ENCODE results near the gene DNAJB9.

DNAJB9 gene

DNA sequence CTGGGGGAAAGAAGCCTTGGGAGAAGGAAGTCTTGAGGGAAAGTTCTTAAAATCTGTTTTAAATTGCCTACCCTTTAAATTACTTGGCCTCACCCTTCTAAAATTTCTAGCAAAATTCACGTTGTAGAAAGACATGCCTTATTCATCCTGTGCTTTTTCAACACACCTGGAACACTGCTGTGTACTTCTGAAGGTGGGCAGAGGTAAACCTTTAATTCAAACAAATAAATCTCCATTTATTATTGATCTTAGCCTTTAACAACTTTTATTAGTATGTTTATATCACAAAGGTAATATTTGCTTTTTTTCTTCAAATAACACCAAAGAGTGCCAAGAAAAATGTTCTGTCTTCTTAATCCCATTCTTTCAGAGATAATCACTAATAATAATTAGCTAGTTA lies 30.7 kb downstream of the DNAJB9 start:
- Histone ChIP-seq H2BK15ac (ENCODE audit: low read depth, poor library complexity, severe bottlenecking) (no peak overlapping the region), H3K36me3 (ENCODE audit: control insufficient read depth in 1 of 2, insufficient read depth in 2 of 2, low read depth in 1 of 2, low read length in 2 of 2) (no peaks in the 10 kb centered on the region), H2BK12ac (ENCODE audit: low read length in 2 of 2) (no peak overlapping the region), H4K91ac (ENCODE audit: low read length) (no peak overlapping the region), H3K4me3 (ENCODE audit: insufficient read depth in 1 of 2, low read depth in 1 of 2, low read length in 2 of 2) (no peak overlapping the region), H3K27me3 (ENCODE audit: control insufficient read depth in 1 of 2, insufficient read depth in 1 of 2, low read length in 2 of 2) (peaks cover 0 to 13% of the 10 kb centered on the region in 2 experiments), H3K79me1 (replicated peaks; ENCODE audit: low read length, poor library complexity, severe bottlenecking) (no peaks in the 10 kb centered on the region), H3K4me1 (ENCODE audit: control insufficient read depth, insufficient read depth, low read depth, low read length) (no peaks in the 10 kb centered on the region), H4K8ac (ENCODE audit: low read length) (no peak overlapping the region), H3K14ac (ENCODE audit: low read length in 2 of 2) (no peak overlapping the region), H3K27ac (ENCODE audit: low read length, poor library complexity, severe bottlenecking) (no peak overlapping the region), H3K9me3 (ENCODE audit: control insufficient read depth, low read length) (no peaks in the 10 kb centered on the region), H2BK5ac (ENCODE audit: low read depth, low read length, poor library complexity, severe bottlenecking) (no peak overlapping the region), H2BK120ac (ENCODE audit: low read depth, low read length) (no peak overlapping the region), H3K4me2 (ENCODE audit: low read length, poor library complexity, severe bottlenecking) (no peak overlapping the region), H3K23ac (ENCODE audit: low read length in 2 of 2) (no peak overlapping the region), H3K9ac (ENCODE audit: low read length) (no peak overlapping the region), H3K18ac (ENCODE audit: low read depth in 1 of 2, low read length in 2 of 2) (no peak overlapping the region), H2AK5ac (ENCODE audit: low read length, severe bottlenecking) (no peak overlapping the region), H3K4ac (ENCODE audit: low read depth in 1 of 2, low read length in 2 of 2) (no peak overlapping the region), H2AFZ (ENCODE audit: low read depth, low read length) (no peak overlapping the region)
- DNase-seq: no peak
- WGBS: 33% methylated on average over 1 of the region's 1 CpG

- Histone ChIP-seq H2BK12ac (ENCODE audit: low read length in 2 of 2) (no peak overlapping the region), H3K79me1 (replicated peaks; ENCODE audit: low read length, poor library complexity, severe bottlenecking) (no peaks in the 10 kb centered on the region), H3K27ac (ENCODE audit: low read length, poor library complexity, severe bottlenecking) (no peak overlapping the region), H3K4me1 (ENCODE audit: control insufficient read depth, insufficient read depth, low read depth, low read length) (no peaks in the 10 kb centered on the region), H3K36me3 (ENCODE audit: control insufficient read depth in 1 of 2, insufficient read depth in 2 of 2, low read depth in 1 of 2, low read length in 2 of 2) (no peaks in the 10 kb centered on the region), H3K4ac (ENCODE audit: low read depth in 1 of 2, low read length in 2 of 2) (no peak overlapping the region), H3K9ac (ENCODE audit: low read length) (no peak overlapping the region), H3K23ac (ENCODE audit: low read length in 2 of 2) (no peak overlapping the region), H3K14ac (ENCODE audit: low read length in 2 of 2) (no peak overlapping the region), H2AK5ac (ENCODE audit: low read length, severe bottlenecking) (no peak overlapping the region), H3K18ac (ENCODE audit: low read depth in 1 of 2, low read length in 2 of 2) (no peak overlapping the region), H4K8ac (ENCODE audit: low read length) (no peak overlapping the region), H2BK15ac (ENCODE audit: low read depth, poor library complexity, severe bottlenecking) (no peak overlapping the region), H3K9me3 (ENCODE audit: control insufficient read depth, low read length) (no peaks in the 10 kb centered on the region), H2BK5ac (ENCODE audit: low read depth, low read length, poor library complexity, severe bottlenecking) (no peak overlapping the region), H2BK120ac (ENCODE audit: low read depth, low read length) (no peak overlapping the region), H3K27me3 (ENCODE audit: control insufficient read depth in 1 of 2, insufficient read depth in 1 of 2, low read length in 2 of 2) (peaks cover 0 to 12% of the 10 kb centered on the region in 2 experiments), H3K4me2 (ENCODE audit: low read length, poor library complexity, severe bottlenecking) (no peak overlapping the region), H4K91ac (ENCODE audit: low read length) (no peak overlapping the region), H2AFZ (ENCODE audit: low read depth, low read length) (no peak overlapping the region), H3K4me3 (ENCODE audit: insufficient read depth in 1 of 2, low read depth in 1 of 2, low read length in 2 of 2) (no peak overlapping the region)
- WGBS: 61% methylated on average over 8 of the region's 8 CpGs
- no peak for DNase-seq
Measured at GRCh38 chr7:108603656-108604306, 34.1 kb downstream of the DNAJB9 start.

GRCh38 chr7:108604307-108605077 lies 34.8 kb downstream of the DNAJB9 start:
- Histone ChIP-seq H3K4me1 (ENCODE audit: control insufficient read depth, insufficient read depth, low read depth, low read length) (no peaks in the 10 kb centered on the region), H2BK5ac (ENCODE audit: low read depth, low read length, poor library complexity, severe bottlenecking) (no peak overlapping the region), H3K4ac (ENCODE audit: low read depth in 1 of 2, low read length in 2 of 2) (no peak overlapping the region), H3K79me1 (replicated peaks; ENCODE audit: low read length, poor library complexity, severe bottlenecking) (no peaks in the 10 kb centered on the region), H3K4me2 (ENCODE audit: low read length, poor library complexity, severe bottlenecking) (no peak overlapping the region), H3K27ac (ENCODE audit: low read length, poor library complexity, severe bottlenecking) (no peak overlapping the region), H2AK5ac (ENCODE audit: low read length, severe bottlenecking) (no peak overlapping the region), H3K14ac (ENCODE audit: low read length in 2 of 2) (no peak overlapping the region), H3K9me3 (ENCODE audit: control insufficient read depth, low read length) (no peaks in the 10 kb centered on the region), H2BK15ac (ENCODE audit: low read depth, poor library complexity, severe bottlenecking) (no peak overlapping the region), H2AFZ (ENCODE audit: low read depth, low read length) (no peak overlapping the region), H4K91ac (ENCODE audit: low read length) (no peak overlapping the region), H4K8ac (ENCODE audit: low read length) (no peak overlapping the region), H2BK12ac (ENCODE audit: low read length in 2 of 2) (no peak overlapping the region), H3K18ac (ENCODE audit: low read depth in 1 of 2, low read length in 2 of 2) (no peak overlapping the region), H3K4me3 (ENCODE audit: insufficient read depth in 1 of 2, low read depth in 1 of 2, low read length in 2 of 2) (no peak overlapping the region), H3K9ac (ENCODE audit: low read length) (no peak overlapping the region), H3K23ac (ENCODE audit: low read length in 2 of 2) (no peak overlapping the region), H3K27me3 (ENCODE audit: control insufficient read depth in 1 of 2, insufficient read depth in 1 of 2, low read length in 2 of 2) (peaks cover 0 to 5% of the 10 kb centered on the region in 2 experiments), H3K36me3 (ENCODE audit: control insufficient read depth in 1 of 2, insufficient read depth in 2 of 2, low read depth in 1 of 2, low read length in 2 of 2) (no peaks in the 10 kb centered on the region), H2BK120ac (ENCODE audit: low read depth, low read length) (no peak overlapping the region)
- DNase-seq: no peak
- WGBS: 88% methylated on average over 8 of the region's 11 CpGs

DNA sequence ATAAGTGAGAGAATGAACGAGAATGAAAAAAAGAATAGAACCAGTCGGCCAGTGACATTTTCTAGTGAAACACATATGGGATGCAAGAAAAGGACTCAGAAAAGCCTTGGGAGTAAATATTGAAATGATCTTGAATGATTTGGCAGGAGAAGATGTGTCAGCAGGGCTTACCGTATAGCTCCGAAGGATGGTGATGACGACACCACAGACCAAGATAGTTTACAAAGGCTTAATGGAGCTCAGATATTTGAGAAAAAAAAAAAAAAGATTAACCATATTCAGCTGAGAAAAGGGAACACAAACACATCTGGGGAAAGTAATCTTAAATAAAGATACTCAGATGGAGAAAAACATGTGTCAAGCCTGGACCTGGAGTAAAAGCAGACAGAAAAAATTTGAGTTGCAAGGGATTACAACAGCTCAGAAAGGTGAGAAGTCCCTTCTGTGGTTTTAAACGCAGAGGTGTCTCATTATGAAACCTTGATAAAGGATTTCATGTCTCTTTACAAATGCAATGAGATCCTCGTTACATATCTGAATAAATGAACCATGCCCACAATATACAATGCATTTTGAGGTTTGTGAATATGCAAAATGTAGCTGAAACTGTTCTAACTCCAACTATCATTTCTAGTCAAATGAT lies 36.0 kb downstream of the DNAJB9 start:
- 93% methylated on average over 3 of the region's 7 CpGs for WGBS
- DNase-seq: no peak
- H2AFZ ChIP-seq (ENCODE audit: low read depth, low read length): no peak overlapping the region
- H3K14ac ChIP-seq (ENCODE audit: low read length in 2 of 2): no peak overlapping the region
- no peak overlapping the region for H3K9ac ChIP-seq (ENCODE audit: low read length)
- no peaks in the 10 kb centered on the region for H3K79me1 ChIP-seq (replicated peaks; ENCODE audit: low read length, poor library complexity, severe bottlenecking)
- H3K36me3 ChIP-seq (ENCODE audit: control insufficient read depth in 1 of 2, insufficient read depth in 2 of 2, low read depth in 1 of 2, low read length in 2 of 2): no peaks in the 10 kb centered on the region
- H3K4ac ChIP-seq (ENCODE audit: low read depth in 1 of 2, low read length in 2 of 2): no peak overlapping the region
- H2AK5ac ChIP-seq (ENCODE audit: low read length, severe bottlenecking): no peak overlapping the region
- no peak overlapping the region for H2BK120ac ChIP-seq (ENCODE audit: low read depth, low read length)
- H3K9me3 ChIP-seq (ENCODE audit: control insufficient read depth, low read length): no peaks in the 10 kb centered on the region
- H3K4me2 ChIP-seq (ENCODE audit: low read length, poor library complexity, severe bottlenecking): no peak overlapping the region
- H3K27me3 ChIP-seq (ENCODE audit: control insufficient read depth in 1 of 2, insufficient read depth in 1 of 2, low read length in 2 of 2): peaks cover 2 to 4% of the 10 kb centered on the region in 2 experiments
- no peak overlapping the region for H3K27ac ChIP-seq (ENCODE audit: low read length, poor library complexity, severe bottlenecking)
- no peak overlapping the region for H2BK12ac ChIP-seq (ENCODE audit: low read length in 2 of 2)
- no peak overlapping the region for H3K4me3 ChIP-seq (ENCODE audit: insufficient read depth in 1 of 2, low read depth in 1 of 2, low read length in 2 of 2)
- H2BK15ac ChIP-seq (ENCODE audit: low read depth, poor library complexity, severe bottlenecking): no peak overlapping the region
- no peak overlapping the region for H3K18ac ChIP-seq (ENCODE audit: low read depth in 1 of 2, low read length in 2 of 2)
- H3K23ac ChIP-seq (ENCODE audit: low read length in 2 of 2): no peak overlapping the region
- H3K4me1 ChIP-seq (ENCODE audit: control insufficient read depth, insufficient read depth, low read depth, low read length): no peaks in the 10 kb centered on the region
- H4K91ac ChIP-seq (ENCODE audit: low read length): no peak overlapping the region
- H4K8ac ChIP-seq (ENCODE audit: low read length): no peak overlapping the region
- H2BK5ac ChIP-seq (ENCODE audit: low read depth, low read length, poor library complexity, severe bottlenecking): no peak overlapping the region
